ENCODE results near the gene BAIAP3. TPM values are rescaled to one million over a fixed set of nuclear protein-coding genes. Genes with fewer than 3 reads are reported as not detected.

BAIAP3 gene
- total RNA-seq, 4 donors from 2014 or later: 1.5 to 5.4 (median 2.4) TPM

DNA sequence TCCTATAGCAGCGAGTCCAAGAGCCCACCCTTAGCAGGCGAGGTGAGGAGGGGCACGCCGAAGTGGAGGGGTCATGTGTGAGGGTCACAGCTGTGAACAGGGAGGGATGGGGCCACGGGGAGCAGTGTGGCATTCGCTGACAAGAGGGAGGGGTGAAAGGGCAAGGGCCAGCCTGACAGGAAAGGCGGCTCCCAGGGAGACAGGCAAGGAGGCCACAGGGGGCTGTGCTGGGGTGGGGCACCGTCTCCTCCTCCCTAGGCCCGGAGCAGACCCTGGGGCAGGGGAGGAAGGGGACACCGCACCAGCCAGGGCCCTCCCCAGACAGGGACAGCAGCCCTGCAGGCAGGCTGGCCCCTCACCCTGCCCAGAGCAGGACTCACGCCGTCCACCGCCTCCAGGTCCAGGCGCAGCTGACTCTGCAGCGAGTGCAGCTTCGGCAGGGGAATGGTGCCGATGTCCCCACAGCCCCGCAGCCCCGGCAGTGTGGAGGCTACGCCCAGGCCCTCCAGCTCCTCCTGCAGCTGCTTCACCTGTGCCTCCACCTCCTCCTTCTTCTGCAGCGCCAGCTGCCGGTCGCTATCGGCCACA is 33.4 kb downstream of the BAIAP3 start:
- intact Hi-C loops (cut with DNase I; ENCODE audit: low total_unique reads): no loop called here
- 88 to 91% methylated on average over 22 to 24 of the region's 24 CpGs for WGBS, 2 donors
- DNase-seq (ENCODE audit: low spot score in 2 of 2): no peak
- TF ChIP-seq, protein P1, sequence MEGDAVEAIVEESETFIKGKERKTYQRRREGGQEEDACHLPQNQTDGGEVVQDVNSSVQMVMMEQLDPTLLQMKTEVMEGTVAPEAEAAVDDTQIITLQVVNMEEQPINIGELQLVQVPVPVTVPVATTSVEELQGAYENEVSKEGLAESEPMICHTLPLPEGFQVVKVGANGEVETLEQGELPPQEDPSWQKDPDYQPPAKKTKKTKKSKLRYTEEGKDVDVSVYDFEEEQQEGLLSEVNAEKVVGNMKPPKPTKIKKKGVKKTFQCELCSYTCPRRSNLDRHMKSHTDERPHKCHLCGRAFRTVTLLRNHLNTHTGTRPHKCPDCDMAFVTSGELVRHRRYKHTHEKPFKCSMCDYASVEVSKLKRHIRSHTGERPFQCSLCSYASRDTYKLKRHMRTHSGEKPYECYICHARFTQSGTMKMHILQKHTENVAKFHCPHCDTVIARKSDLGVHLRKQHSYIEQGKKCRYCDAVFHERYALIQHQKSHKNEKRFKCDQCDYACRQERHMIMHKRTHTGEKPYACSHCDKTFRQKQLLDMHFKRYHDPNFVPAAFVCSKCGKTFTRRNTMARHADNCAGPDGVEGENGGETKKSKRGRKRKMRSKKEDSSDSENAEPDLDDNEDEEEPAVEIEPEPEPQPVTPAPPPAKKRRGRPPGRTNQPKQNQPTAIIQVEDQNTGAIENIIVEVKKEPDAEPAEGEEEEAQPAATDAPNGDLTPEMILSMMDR (IDR thresholded peaks at IDR 0.05): no peak
- TF ChIP-seq POLR2A (IDR thresholded peaks at IDR 0.05): no peak
- H3K4me3 ChIP-seq (ENCODE audit: low read depth, poor library complexity, severe bottlenecking): no peak overlapping the region

DNA sequence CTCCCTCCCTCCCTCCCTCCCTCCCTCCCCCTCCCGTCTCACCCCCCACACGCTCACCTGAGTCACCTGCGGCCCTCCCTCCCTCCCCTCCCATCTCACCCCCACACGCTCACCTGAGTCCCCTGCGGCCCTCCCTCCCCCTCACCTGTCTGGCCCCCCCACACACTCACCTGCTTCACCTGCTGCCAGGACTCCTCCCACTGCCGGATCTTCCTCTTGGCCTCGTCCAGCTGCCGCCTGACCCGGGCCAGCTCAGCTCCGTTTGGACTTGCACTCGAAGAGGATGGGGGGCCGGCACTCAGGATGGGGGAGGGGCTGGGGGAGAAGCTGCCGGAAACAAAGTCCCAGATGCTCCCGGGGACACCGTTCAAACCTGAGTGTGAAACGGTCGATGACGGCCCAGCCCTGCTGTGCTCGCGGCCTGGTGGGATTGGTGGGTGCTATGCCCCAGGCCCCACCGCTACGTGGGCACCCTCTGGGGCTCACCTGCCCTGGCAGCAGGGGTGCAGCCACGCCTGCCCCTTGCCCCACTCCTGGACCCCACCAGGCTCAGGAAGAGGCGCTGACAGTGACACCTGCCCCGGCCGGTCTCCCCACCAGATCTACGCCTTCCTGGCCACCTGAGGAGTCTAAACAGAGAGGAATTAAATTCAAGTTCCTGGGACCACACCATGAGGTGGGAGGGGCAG is 34.2 kb downstream of the BAIAP3 start:
- TF ChIP-seq, protein P1 (IDR thresholded peaks at IDR 0.05): no peak
- TF ChIP-seq POLR2A (IDR thresholded peaks at IDR 0.05): no peak
- no peak overlapping the region for H3K4me3 ChIP-seq (ENCODE audit: low read depth, poor library complexity, severe bottlenecking)
- intact Hi-C loops (cut with DNase I; ENCODE audit: low total_unique reads): no loop called here
- DNase-seq (ENCODE audit: low spot score in 2 of 2): no peak
- 75 to 81% methylated on average over 20 to 22 of the region's 27 CpGs for WGBS, 2 donors

DNA sequence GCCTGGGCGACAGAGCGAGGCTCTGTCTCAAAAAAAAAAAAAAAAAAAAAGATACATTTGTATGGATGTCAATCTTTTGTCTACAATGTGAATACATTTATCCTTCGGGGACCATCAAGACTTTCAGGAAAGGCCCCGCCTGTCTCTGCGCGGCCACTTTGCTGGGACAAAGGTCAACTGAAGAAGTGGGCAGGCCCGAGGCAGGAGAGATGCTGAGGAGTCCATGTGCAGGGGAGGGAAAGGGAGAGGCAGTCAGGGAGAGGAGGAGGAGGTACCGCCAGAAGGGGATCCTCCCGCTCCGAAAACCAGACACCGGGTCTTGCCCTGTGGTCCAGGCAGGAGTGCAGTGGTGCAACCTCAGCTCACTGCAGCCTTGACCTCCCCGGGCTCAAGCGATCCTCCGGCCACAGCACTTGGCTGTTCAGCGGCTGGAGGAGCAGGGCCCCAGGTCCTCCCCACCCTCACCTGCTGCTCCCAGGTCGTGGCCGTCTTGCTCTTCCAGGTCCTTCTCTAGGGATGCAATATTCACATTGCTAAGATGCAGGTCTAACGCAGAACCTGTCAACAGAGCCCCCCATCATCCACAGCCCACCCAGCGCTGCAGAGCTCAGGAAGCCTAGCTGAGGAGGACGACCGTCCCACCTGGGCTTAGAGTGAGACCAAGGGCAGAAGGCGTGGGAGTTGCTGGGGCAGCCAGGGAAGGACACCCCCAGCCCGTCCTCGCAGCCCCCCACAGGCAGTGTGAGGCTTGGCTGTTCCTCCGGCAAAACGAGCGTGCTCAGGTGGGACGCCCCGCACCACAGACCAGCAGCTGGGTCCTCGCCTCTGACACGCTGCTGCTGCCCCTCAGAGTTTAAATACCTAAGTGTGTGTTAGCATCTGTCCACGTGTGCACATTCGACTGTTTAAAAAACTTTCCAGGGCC is 37.9 kb downstream of the BAIAP3 start:
- intact Hi-C loops (cut with DNase I; ENCODE audit: low total_unique reads): no loop called here
- 90 to 92% methylated on average over 33 of the region's 33 CpGs for WGBS, 2 donors
- DNase-seq (ENCODE audit: low spot score in 2 of 2): no peak
- TF ChIP-seq, protein P1 (IDR thresholded peaks at IDR 0.05): no peak
- TF ChIP-seq POLR2A (IDR thresholded peaks at IDR 0.05): no peak
- no peak overlapping the region for H3K4me3 ChIP-seq (ENCODE audit: low read depth, poor library complexity, severe bottlenecking)

DNA sequence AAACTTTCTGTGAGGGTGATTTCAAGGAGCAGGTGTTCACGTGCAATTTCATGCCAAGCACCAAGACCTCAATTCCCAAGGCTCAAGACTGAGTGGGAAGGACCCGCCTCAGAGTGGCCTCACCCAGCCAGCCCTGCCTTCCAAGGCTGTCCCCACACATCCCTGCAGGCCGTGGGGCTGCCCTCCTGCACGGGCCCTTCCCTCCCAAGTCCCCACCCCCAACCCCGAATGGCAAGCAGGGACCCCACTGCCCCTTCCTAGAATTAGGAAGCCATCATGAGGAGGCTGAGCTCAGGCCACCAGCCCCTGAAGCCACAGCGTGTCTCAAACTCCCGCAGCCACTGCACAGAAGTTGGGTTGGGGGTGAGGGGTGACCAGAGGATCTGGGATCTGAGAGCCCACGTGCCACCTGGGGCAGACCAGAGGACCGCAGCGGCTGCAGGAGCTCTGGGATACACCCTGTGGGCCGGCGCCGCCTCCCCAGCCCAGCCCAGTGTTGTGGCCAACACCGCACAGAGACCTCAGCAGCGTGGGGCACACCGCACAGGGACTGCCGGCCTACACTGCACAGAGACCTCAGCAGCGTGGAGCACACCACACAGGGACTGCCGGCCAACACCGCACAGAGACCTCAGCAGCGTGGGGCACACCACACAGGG is 39.0 kb downstream of the BAIAP3 start:
- no peak for DNase-seq (ENCODE audit: low spot score in 2 of 2)
- no peak for TF ChIP-seq POLR2A (IDR thresholded peaks at IDR 0.05)
- TF ChIP-seq, protein P1 (IDR thresholded peaks at IDR 0.05): no peak
- intact Hi-C loops (cut with DNase I; ENCODE audit: low total_unique reads): no loop called here
- H3K4me3 ChIP-seq (ENCODE audit: low read depth, poor library complexity, severe bottlenecking): no peak overlapping the region
- WGBS, 2 donors: 89 to 95% methylated on average over 7 to 8 of the region's 21 CpGs

DNA sequence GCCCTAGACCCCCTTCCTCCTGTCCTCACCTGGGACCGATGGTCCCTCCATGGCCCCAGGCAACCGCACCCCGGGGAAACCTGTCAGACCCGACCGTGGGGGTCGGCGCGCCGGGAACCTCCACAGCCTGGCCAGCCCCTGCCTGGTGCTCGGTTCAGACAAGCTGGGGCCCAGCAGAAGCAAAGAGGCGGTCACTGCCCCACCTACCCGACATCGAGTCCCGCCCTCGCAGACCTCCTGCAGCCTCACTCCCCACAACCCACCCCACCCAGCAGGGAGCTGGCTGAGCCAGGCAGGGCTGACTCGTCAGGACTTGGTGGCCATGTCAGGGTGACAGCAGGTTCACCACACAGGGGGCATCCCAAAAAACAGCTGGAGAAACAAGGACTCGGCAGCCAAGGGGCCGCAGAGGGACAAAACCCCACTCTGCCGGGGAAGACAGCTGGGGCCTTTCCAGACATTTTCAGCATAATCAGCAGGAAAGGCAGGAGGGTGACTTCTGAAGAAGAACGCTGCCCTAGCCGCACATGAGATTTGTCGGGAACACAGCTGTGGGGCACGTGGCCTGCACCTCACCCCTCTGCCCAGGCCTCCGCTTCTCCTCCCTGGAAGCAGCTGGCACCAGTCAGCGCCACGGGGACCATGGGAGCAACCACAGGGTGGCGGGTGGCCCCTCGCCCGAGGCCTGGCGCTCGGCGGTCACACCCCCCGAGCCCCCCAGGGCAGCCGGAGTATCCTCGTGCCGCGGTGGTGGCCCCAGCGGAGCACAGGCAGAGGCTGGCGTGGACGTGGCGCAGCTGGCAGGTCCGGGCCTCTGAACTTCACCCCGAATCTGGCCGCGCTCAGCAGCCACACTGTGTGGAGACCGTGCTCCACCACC is 41.2 kb downstream of the BAIAP3 start:
- 83 to 92% methylated on average over 25 to 33 of the region's 46 CpGs for WGBS, 2 donors
- intact Hi-C loops (cut with DNase I; ENCODE audit: low total_unique reads): no loop called here
- H3K4me3 ChIP-seq (ENCODE audit: low read depth, poor library complexity, severe bottlenecking): no peak overlapping the region
- no peak for TF ChIP-seq POLR2A (IDR thresholded peaks at IDR 0.05)
- TF ChIP-seq, protein P1 (IDR thresholded peaks at IDR 0.05): no peak
- no peak for DNase-seq (ENCODE audit: low spot score in 2 of 2)
